Activated CD4-positive, alpha-beta memory T cell treated with anti-CD3 and anti-CD28 coated beads, Interleukin-2, amount 10 ng/mL, durations not matched to agents 7 days and 5 days (primary cell): ENCODE results near the gene DNAL1. TPM values are rescaled to one million over a fixed set of nuclear protein-coding genes. Genes with fewer than 3 reads are reported as not detected.

Experiments used
- CTCF ChIA-PET: fragments of 350-600 bp; sonication (Branson Sonifier 250); formaldehyde crosslinking; loops from one replicate; lab custom pipeline; 2021; ENCODE audit warnings: antibody characterized with exemption, inconsistent platforms; lab: Charles Lee
- POLR2A ChIA-PET: fragments of 350-600 bp; sonication (Branson Sonifier 250); formaldehyde crosslinking; loops from one replicate; lab custom pipeline; 2021; ENCODE audit warnings: antibody characterized with exemption; lab: Charles Lee
- DNase-seq: peaks from one replicate; pipeline ENCODE4 v3.0.0-alpha.2; 2020
- H3K27ac Mint-ChIP-seq: one replicate; pipeline ENCODE4 v1.8.0; 2021; ENCODE audit warnings: mild to moderate bottlenecking, mixed read lengths
- H3K27me3 Mint-ChIP-seq: one replicate; pipeline ENCODE4 v1.8.0; 2021; ENCODE audit warnings: mixed read lengths
- H3K36me3 Mint-ChIP-seq: one replicate; pipeline ENCODE4 v1.8.0; 2021; ENCODE audit warnings: low read depth, mixed read lengths
- H3K4me1 Mint-ChIP-seq: one replicate; pipeline ENCODE4 v1.8.0; 2021; ENCODE audit warnings: mixed read lengths
- H3K4me3 Mint-ChIP-seq: one replicate; pipeline ENCODE4 v1.8.0; 2021; ENCODE audit warnings: mild to moderate bottlenecking, mixed read lengths
- H3K9me3 Mint-ChIP-seq: one replicate; pipeline ENCODE4 v1.8.0; 2021; ENCODE audit warnings: mixed read lengths
- total RNA-seq, 2 experiments: library from RNA; stranded (reverse); gene quantifications; one replicate each; pipeline ENCODE4 v1.2.3, GENCODE V29; 2021

DNAL1 gene
- total RNA-seq, 2 experiments from 2014 or later = 6.8 to 7.2 TPM

DNA sequence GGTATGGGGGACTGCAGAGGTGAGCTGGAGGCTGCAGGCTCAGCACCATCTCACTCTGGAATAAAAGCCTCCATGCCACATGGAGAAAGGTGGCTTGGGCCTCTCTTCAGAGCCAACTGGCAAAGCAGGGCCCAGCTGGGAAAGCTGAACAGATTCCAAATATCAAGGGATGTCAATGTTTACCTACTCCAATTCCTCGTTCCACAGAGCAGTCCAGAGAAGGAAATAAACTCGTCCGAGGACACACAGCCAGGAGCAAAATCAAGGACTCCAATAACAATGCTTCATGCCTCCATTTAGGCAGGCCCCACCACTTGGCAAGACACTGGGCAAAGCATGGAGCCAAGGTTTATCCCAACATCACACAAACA lies 105.7 kb downstream of the DNAL1 start:
- Mint-ChIP-seq H3K4me1 (peaks cover 99% of the 10 kb centered on the region), H3K36me3 (peaks cover 30% of the 10 kb centered on the region), H3K9me3 (no peaks in the 10 kb centered on the region), H3K27ac (peak overlapping the region; percentile 82), H3K4me3 (no peak overlapping the region), H3K27me3 (no peaks in the 10 kb centered on the region)
- DNase-seq = no peak
- ChIA-PET POLR2A (interaction anchor here (1.2 to 13.0 kb wide), 4 partner anchors 8 to 36 kb away, joined by 3 to 372 read pairs (median 48); a partner anchor contains a TSS), CTCF (interaction anchor here (2.8 to 9.9 kb wide), 2 partner anchors 8 kb away, joined by 23 to 151 read pairs; a partner anchor contains a TSS)

DNA sequence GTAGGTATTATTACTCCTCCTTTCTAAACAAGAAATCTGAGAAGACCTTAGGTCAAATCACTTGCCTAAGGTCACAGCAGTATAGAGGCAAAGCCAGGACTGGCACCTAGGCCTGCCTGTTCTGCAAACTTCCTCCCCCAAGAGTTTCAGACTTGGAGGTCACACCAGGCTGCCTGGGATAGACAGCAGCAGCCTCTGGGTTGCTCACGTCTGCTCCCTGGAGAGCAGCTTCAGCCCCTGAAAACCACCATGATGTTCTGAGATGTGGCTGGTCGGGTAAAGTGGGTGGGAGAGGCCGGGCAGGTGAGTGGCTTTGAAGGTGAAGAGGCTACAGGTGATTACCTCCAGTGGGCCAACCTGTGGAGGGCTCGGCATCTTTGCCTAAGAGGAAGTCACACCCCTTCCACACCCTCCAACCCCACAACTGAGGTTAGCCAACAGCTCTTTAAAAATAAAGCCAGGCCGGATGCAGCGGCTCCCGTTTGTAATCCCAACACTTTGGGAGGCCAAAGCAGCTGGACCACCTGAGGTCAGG lies 106.4 kb downstream of the DNAL1 start:
- Mint-ChIP-seq H3K27me3 (no peaks in the 10 kb centered on the region), H3K4me1 (peaks cover 99% of the 10 kb centered on the region), H3K36me3 (peaks cover 30% of the 10 kb centered on the region), H3K27ac (peak overlapping the region; percentile 82), H3K4me3 (peak overlapping the region; percentile 17), H3K9me3 (no peaks in the 10 kb centered on the region)
- CTCF ChIA-PET = interaction anchor here (0.7 to 9.9 kb wide), 5 partner anchors 8 to 35 kb away, joined by 3 to 151 read pairs (median 16); no protein-coding TSS in a partner anchor
- DNase-seq = peak; percentile 41
- POLR2A ChIA-PET = interaction anchor here (0.8 to 13.0 kb wide), 5 partner anchors 7 to 261 kb away, joined by 3 to 372 read pairs (median 29); partner anchors contain the start of gene RIOX1

DNA sequence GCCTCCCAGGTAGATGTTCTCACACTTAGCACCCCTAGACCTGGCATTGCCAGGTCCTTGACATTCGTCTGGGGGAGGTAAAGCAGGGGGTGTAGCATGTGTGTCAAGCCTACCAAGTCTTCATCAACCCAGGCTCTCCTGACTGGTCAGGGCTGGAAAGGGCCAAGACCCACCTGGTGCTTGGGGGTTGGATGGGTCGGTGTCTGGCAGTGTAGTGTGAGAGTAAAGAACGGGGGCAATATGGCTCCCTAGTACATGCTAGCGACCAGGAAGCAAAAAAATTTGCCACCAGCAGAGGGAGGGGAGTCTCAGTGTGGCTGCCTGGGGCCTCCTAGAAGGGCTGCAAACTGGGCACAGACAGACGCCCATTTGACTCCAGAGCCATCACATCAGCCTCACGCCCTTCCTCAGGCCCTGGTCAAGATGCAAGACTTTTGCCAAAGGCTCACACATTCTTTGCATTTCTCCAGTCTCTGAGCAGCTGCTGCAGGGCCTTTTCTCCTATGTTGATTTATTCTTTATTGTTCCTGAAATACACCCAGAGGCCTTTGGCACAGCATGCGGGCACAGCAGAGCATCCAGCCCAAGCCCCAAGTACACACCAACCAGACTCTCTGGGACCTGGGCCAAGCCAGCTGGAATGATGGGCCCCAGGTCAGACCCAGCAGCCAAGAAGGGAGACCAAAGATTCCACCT lies 107.7 kb downstream of the DNAL1 start:
- Mint-ChIP-seq H3K27ac (peak overlapping the region; percentile 82), H3K36me3 (peaks cover 29% of the 10 kb centered on the region), H3K4me3 (peak overlapping the region; percentile 22), H3K4me1 (peaks cover 99% of the 10 kb centered on the region), H3K9me3 (no peaks in the 10 kb centered on the region), H3K27me3 (no peaks in the 10 kb centered on the region)
- peak; percentile 41 for DNase-seq
- ChIA-PET CTCF (interaction anchor here (1.2 to 9.9 kb wide), 4 partner anchors 10 to 34 kb away, joined by 3 to 151 read pairs (median 36); no protein-coding TSS in a partner anchor), POLR2A (interaction anchor here (2.2 to 13.0 kb wide), 6 partner anchors 10 to 100 kb away, joined by 7 to 372 read pairs (median 18); partner anchors contain the start of genes PNMA1 and PTGR2)

Other genes starting within 250 kb of the DNAL1 start
- gene NUMB, start 186.4 kb upstream of the DNAL1 start, total RNA-seq = 10 to 100 TPM; 44.5 to 46.4 TPM
- gene RIOX1, start 154.1 kb upstream of the DNAL1 start, total RNA-seq = 10 to 100 TPM; 17.9 to 19.4 TPM
- gene ACOT1, start 107.8 kb upstream of the DNAL1 start, total RNA-seq = 1 to 10 TPM; 2.2 to 2.9 TPM
- gene HEATR4, start 86.0 kb upstream of the DNAL1 start, total RNA-seq = not detected
- gene ACOT2, start 75.8 kb upstream of the DNAL1 start, total RNA-seq = 10 to 100 TPM; 13.3 to 13.4 TPM
- under 1 TPM; 0.83 to 0.93 TPM for gene ACOT4, start 53.1 kb upstream of the DNAL1 start, total RNA-seq
- not detected for gene ACOT6, start 32.5 kb upstream of the DNAL1 start, total RNA-seq
- gene PNMA1, start 69.4 kb downstream of the DNAL1 start, total RNA-seq = 10 to 100 TPM; 28.2 to 30.0 TPM
- 1 to 10 TPM; 2.3 to 2.8 TPM for gene PTGR2, start 206.8 kb downstream of the DNAL1 start, total RNA-seq
- 10 to 100 TPM; 54.2 to 56.5 TPM for gene ZNF410, start 241.9 kb downstream of the DNAL1 start, total RNA-seq